HEK293 (cell line): ENCODE measurements around the gene PITX1.

Source experiments
- KLF10 ChIP-seq: fragments of 450-650 bp; IDR thresholded peaks from 2 replicates; pipeline ENCODE4 v1.5.1; 2018; ENCODE audit warnings: missing biosample characterization, mild to moderate bottlenecking, missing genetic modification characterization
- ZNF10 ChIP-seq: fragments of 450-650 bp; formaldehyde crosslinking; IDR thresholded peaks from 2 replicates; pipeline ENCODE4 v1.5.1; 2017; ENCODE audit warnings: missing biosample characterization, missing genetic modification characterization
- ZNF133 ChIP-seq: fragments of 450-650 bp; formaldehyde crosslinking; IDR thresholded peaks from 2 replicates; pipeline ENCODE4 v1.5.1; 2016; ENCODE audit warnings: missing biosample characterization, missing genetic modification characterization
- ZNF768 ChIP-seq: fragments of 450-650 bp; formaldehyde crosslinking; IDR thresholded peaks from 2 replicates; pipeline ENCODE4 v1.5.1; 2018; ENCODE audit warnings: missing biosample characterization, mild to moderate bottlenecking, missing genetic modification characterization
- TF ChIP-seq, protein P1 (sequence below): fragments of 450-650 bp; formaldehyde crosslinking; IDR thresholded peaks from 2 replicates; pipeline ENCODE4 v1.5.1; 2016; ENCODE audit warnings: missing biosample characterization, missing genetic modification characterization
- TF ChIP-seq, protein P2 (sequence below): fragments of 450-650 bp; formaldehyde crosslinking; IDR thresholded peaks from 2 replicates; pipeline ENCODE4 v1.5.1; 2017; ENCODE audit warnings: missing biosample characterization, missing genetic modification characterization

DNA sequence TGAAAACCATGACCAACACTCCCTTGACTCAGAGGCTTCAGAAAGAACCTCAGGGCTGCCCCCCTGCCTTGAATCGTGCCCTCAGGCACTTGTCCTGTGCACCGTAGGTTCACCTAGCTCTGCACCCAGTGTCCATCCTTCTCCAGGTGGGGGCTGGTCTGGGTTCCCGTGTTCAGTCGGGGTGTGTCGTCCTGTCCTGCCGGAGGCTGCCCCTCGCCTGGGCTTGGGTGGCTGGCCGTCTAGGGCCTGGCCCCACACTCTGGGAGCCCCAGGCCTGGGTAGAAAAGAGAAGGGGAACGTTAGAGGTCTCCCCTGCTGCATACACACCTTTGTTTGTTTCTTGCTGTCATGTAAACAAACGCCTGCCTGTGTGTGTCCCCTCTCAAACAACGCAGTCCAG is 37.0 kb downstream of the PITX1 start:
- TF ChIP-seq, protein P1, sequence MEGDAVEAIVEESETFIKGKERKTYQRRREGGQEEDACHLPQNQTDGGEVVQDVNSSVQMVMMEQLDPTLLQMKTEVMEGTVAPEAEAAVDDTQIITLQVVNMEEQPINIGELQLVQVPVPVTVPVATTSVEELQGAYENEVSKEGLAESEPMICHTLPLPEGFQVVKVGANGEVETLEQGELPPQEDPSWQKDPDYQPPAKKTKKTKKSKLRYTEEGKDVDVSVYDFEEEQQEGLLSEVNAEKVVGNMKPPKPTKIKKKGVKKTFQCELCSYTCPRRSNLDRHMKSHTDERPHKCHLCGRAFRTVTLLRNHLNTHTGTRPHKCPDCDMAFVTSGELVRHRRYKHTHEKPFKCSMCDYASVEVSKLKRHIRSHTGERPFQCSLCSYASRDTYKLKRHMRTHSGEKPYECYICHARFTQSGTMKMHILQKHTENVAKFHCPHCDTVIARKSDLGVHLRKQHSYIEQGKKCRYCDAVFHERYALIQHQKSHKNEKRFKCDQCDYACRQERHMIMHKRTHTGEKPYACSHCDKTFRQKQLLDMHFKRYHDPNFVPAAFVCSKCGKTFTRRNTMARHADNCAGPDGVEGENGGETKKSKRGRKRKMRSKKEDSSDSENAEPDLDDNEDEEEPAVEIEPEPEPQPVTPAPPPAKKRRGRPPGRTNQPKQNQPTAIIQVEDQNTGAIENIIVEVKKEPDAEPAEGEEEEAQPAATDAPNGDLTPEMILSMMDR (tag by site-specific recombination), result no peak
- TF ChIP-seq ZNF10 (no peak), ZNF768 (tag by site-specific recombination) (no peak), ZNF133 (tag by site-specific recombination) (no peak), KLF10 (tag by site-specific recombination) (no peak)
- TF ChIP-seq, protein P2, sequence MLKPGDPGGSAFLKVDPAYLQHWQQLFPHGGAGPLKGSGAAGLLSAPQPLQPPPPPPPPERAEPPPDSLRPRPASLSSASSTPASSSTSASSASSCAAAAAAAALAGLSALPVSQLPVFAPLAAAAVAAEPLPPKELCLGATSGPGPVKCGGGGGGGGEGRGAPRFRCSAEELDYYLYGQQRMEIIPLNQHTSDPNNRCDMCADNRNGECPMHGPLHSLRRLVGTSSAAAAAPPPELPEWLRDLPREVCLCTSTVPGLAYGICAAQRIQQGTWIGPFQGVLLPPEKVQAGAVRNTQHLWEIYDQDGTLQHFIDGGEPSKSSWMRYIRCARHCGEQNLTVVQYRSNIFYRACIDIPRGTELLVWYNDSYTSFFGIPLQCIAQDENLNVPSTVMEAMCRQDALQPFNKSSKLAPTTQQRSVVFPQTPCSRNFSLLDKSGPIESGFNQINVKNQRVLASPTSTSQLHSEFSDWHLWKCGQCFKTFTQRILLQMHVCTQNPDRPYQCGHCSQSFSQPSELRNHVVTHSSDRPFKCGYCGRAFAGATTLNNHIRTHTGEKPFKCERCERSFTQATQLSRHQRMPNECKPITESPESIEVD (tag by site-specific recombination), result no peak
